ENCODE measurements around the gene SLC35B2. TPM values are rescaled to one million over a fixed set of nuclear protein-coding genes. Genes with fewer than 3 reads are reported as not detected.

SLC35B2 gene
- total and polyA plus RNA-seq, 10 of the 15 experiments (the other 5 are each of a cell fraction or from before 2014, with no cell fraction given): 11.3 to 45.4 (median 33.8) TPM

DNA sequence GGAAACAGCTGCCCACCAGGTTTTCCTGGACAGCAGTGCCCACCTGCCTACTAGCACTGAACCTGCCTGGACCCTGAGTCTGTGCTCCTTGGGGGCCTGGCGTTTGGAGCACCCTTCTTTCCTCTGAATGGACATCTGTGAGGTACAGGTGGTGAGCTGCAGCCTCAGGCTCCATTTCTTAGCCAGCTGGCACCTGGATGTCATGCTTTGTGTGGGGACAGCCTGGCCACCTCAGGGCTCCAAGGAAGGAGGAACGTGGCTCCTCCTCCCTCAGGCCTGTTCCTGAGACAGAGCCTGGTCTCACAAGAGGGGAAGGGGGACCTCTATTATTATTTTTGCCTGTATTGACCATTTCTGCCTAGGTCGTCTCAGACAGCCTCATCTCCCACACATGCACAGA lies 21.0 kb upstream of the SLC35B2 start:
- Histone ChIP-seq H3K9me3 (replicated peaks; ENCODE audit: control insufficient read depth, insufficient read depth, low read length) (no peaks in the 10 kb centered on the region), H3K27me3 (replicated peaks in 1 of 2; ENCODE audit: control insufficient read depth in 2 of 2, insufficient read depth in 2 of 2, low read length in 1 of 2) (peaks cover 1 to 2% of the 10 kb centered on the region in 2 experiments; a peak in 3 of 4 replicates), H3K9ac (ENCODE audit: control insufficient read depth, insufficient read depth, low read length) (no peak overlapping the region), H3K4me2 (ENCODE audit: control insufficient read depth, insufficient read depth) (no peak overlapping the region), H3K4me3 (no peak overlapping the region), H3K79me2 (ENCODE audit: control insufficient read depth, insufficient read depth, low read length) (no peaks in the 10 kb centered on the region), H3K27ac (ENCODE audit: control insufficient read depth, insufficient read depth) (no peak overlapping the region), H3K4me1 (ENCODE audit: control insufficient read depth, insufficient read depth, low read length) (no peaks in the 10 kb centered on the region), H4K20me1 (ENCODE audit: control insufficient read depth, insufficient read depth) (no peaks in the 10 kb centered on the region), H3K36me3 (ENCODE audit: control insufficient read depth in 2 of 2, insufficient read depth in 2 of 2, low read length in 1 of 2) (no peaks in the 10 kb centered on the region; a peak in 1 of 4 replicates), H2AFZ (ENCODE audit: control insufficient read depth, low read depth, low read length) (no peak overlapping the region)
- in situ Hi-C loops (cut with MboI): no loop called here
- intact Hi-C loops (cut with micrococcal nuclease; ENCODE audit: unreplicated experiment): no loop called here
- FAIRE-seq (no peak), ATAC-seq (no peak), DNase-seq (ENCODE audit: low read depth, low spot score) (no peak)
- no TSS peak for BruUV-seq (replicated peaks)
- ChIA-PET POLR2A (no interaction called here), RAD21 (ENCODE audit: unreplicated experiment) (interaction anchor here (0.6 kb wide), 1 partner anchor 57 kb away, joined by 3 read pairs; no protein-coding TSS in a partner anchor), CTCF (interaction anchor here (0.9 to 1.6 kb wide), 3 partner anchors 10 to 31 kb away, joined by 3 to 7 read pairs (median 5); no protein-coding TSS in a partner anchor), SMC1A (ENCODE audit: uncharacterized antibody, unreplicated experiment) (no interaction called here)
- 0% methylated on average over 3 of the region's 3 CpGs for WGBS (ENCODE audit: insufficient coverage, insufficient replicate concordance, low lambda C conversion rate, missing lambda C conversion rate)
- TF ChIP-seq BRCA1 (IDR thresholded peaks at IDR 0.05; ENCODE audit: low read depth, low read length) (no peak), HDGF (IDR thresholded peaks at IDR 0.05) (no peak), NFXL1 (IDR thresholded peaks at IDR 0.05; ENCODE audit: borderline replicate concordance) (no peak), RAD21 (IDR thresholded peaks at IDR 0.05; ENCODE audit: insufficient read depth, low read depth, low read length) (no peak), STAT3 (IDR thresholded peaks at IDR 0.05; ENCODE audit: low read depth, low read length) (no peak), YY1 (IDR thresholded peaks at IDR 0.05; ENCODE audit: low read depth, low read length) (no peak), EP300 (IDR thresholded peaks at IDR 0.05; ENCODE audit: borderline replicate concordance in 1 of 2, control insufficient read depth in 1 of 2, low read depth in 2 of 2, low read length in 2 of 2) (no peak), IRF4 (IDR thresholded peaks at IDR 0.05; ENCODE audit: low read depth, low read length) (no peak), IKZF2 (IDR thresholded peaks at IDR 0.05) (no peak)
- TF ChIP-seq, protein P1, sequence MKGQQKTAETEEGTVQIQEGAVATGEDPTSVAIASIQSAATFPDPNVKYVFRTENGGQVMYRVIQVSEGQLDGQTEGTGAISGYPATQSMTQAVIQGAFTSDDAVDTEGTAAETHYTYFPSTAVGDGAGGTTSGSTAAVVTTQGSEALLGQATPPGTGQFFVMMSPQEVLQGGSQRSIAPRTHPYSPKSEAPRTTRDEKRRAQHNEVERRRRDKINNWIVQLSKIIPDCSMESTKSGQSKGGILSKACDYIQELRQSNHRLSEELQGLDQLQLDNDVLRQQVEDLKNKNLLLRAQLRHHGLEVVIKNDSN (IDR thresholded peaks at IDR 0.05; ENCODE audit: borderline replicate concordance, extremely low read length, insufficient read depth, low read depth, low read length): no peak

All from GM12878 (cell line).